NCI-H446 treated with DMSO at 0.1 percent for 48 hours (cell line): ENCODE results near the gene FSHB.
"Not testable (repeated sequence)": the region's sequence is repeated elsewhere in the genome, so short reads cannot be mapped to it uniquely, and the experiment has no call there.

Experiments used
- DNase-seq: peaks from one replicate; lab custom pipeline; 2025; lab: John Stamatoyannopoulos, UW

The FSHB gene

DNA sequence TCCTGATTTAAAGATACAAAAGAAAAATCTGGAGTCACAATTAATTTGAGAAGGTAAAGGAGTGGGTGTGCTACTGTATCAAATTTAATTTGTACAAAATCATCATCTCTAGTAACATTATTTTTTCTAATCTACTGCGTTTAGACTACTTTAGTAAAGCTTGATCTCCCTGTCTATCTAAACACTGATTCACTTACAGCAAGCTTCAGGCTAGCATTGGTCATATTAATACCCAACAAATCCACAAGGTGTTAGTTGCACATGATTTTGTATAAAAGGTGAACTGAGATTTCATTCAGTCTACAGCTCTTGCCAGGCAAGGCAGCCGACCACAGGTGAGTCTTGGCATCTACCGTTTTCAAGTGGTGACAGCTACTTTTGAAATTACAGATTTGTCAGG lies at the start of gene FSHB:
TSS of gene FSHB (plus strand) at position 301 of the 400 bp plus-strand sequence. CDS start 889 bp downstream, outside the sequence.
- DNase-seq = no peak

DNA sequence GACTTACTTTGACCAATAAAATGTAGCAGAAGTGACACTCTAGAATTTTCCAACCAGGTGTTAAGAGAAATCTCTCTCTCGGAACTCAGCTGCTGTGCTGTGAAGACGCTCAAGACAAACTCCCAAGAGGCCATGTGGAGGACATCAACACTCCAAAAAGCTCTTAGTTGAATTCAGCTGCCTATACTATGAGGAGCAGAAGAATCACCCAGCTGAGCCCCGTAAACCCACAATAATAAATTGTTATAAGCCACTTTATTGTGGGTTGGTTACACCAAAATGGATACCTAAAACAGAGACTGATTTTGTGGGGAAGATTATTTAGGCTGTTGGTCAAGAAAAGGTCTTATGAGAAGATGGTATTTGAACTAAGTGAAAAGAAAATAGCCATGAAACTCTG lies 44.1 kb upstream of the FSHB start:
- DNase-seq = no peak

DNA sequence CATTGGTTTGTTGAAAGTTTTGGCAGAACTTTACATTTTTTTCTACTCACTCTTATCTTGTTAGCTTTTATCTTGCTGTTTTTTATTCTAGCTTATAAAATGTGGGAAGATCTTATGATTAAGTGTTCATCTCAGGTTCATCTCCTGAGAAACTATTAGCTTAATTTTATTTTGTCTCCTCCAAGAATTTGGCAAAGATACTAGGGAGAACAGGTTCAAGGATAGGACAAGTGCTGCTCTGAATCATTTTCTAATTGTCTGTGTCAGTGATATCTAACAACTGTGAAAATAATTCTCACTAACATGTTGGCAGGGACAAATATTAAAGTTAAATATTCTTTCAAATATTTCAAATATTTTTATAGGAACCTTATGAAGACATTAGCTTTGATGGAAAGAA lies 38.2 kb upstream of the FSHB start:
- no peak for DNase-seq

DNA sequence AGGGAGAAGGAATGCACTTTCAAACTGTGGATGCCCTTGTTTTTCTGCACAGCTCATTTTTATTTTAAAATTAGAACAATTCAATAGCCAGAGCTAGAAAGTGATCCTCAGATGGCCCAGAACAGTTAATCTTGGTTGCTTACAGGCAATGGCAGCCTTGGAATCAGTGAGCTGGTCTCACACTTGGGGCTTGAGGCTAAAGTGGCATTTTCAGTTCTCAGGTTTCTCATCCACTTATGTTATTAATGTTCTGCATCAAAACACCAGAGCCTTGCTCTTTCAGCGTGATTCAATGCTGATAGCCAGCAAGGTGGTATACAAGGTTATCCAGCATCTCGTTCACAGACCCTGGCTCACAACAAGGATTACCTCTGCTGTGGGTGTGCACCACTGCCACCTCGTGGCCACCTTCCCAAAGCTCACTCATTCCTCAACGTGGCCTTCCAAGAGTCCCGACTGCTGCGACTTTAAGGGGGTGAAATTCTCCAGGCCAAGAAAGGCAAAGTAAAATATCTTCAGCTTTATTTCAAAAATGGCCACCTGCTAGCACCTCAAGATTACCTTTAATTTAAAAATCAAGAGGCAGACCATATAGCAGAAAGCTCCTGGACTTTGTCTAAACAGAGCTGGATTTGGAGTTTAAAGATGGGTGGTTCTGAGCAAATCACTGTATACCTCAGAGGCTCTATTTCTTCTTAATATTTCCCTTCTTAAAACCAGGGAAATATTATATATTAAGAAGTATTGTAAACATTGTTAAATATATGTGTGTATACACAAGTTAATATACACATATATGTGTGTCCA lies 34.2 kb upstream of the FSHB start:
- DNase-seq = no peak

DNA sequence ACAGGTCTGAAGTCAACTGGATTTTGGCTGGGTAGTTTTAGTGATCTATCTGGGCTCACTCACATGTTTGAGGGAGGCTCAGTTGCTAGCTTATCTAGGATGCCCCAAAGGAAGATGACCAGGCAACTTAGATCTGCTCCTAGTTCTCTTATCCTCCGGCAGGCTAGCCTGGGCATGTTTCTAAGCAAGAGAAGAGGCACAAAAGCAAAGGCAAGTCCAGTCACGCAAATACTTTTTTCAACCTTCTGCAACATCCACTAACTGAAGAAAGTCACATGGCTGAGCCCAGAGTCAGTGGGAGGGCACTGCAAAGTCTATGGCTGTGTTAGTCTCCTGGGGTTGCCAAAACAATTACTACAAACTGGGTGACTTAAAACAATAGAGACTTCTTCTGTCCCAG lies 32.9 kb upstream of the FSHB start:
- DNase-seq = no peak

DNA sequence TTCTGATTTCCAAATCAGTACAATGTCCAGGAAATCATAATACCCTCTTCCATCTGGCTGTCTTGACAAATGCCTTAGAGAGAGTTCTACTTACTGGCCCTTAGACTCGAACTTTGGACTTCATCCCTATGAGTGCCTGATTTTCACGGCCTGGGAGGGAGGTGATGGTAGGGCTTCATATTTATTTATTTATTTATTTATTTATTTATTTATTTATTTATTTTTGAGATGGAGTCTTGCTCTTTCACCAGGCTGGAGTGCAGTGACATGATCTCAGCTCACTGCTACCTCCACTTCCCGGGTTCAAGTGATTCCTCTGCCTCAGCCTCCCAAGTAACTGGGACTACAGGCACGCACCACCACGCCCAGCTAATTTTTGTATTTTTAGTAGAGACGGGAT lies 27.8 kb upstream of the FSHB start:
- DNase-seq = not testable (repeated sequence)

DNA sequence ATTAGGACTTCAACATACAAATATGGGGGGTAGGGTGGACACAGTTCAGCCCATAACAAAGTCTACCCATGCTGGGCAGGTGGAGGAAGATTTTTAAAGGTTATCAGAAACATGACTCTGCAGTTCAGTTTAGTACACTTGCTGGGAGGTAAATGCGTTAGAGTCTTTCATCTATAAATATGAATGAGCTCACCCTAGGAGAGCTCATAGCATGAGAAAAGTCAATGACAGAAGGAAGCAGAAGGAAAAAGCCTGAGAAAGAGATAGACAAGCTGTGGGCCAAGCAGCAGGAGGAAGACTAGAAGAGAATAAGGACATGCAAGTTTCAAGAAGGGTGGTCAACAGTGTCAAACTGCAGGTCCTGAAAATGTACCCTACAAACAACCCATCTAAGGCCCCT lies 27.0 kb upstream of the FSHB start:
- no peak for DNase-seq

DNA sequence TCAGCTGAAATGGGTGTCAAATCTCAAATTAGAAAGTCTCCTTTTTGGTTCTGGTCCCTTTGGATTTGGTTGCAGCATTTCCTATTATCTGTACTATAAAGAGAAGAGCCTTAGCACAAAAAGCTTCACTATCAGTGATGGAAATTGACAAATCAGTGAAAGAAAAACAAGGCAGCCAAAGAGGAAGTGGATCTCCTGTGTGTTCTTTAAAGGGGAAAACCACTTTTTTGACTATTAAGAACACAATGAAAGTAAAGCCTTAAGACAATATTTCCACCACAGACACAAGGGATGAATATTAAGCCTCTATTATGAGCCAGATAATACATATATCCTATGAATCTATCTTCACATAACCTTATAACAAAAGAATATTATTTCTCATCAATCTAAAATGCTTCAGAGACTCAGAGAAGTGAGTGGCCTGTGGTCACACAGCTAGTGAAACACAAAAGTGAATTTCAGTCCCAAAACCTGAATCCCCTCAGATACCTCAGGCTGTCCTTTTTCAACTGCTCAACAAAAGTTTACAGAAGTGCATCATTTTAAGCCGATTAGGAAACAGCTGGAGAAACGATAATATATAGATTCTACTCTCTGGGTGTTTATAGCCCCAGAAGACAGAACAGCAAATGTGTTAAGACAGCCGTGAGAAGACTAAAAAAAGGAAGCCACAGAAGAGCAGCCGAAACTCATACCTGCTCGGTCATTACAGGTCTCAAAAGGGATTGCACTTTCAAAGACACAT lies 24.4 kb upstream of the FSHB start:
- DNase-seq = no peak

DNA sequence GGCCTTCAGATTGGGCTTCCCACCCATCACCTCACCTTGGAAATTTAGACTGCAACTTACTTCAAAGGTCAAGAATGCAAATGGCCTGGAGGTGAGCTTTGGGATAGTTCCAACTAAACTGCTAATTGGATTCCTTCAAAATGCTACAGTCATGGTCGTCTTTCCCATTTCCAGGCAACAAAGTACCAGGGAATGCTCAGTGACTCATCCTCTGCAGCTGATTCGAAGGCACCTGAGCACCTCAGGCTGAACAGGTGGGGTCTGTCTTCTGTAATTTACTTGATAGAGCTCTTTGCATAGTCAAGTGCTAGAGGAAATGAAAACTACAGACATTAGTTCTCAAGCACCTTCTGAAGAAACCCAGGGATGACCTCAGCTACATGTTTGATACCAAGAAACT lies 20.5 kb upstream of the FSHB start:
- DNase-seq = no peak

DNA sequence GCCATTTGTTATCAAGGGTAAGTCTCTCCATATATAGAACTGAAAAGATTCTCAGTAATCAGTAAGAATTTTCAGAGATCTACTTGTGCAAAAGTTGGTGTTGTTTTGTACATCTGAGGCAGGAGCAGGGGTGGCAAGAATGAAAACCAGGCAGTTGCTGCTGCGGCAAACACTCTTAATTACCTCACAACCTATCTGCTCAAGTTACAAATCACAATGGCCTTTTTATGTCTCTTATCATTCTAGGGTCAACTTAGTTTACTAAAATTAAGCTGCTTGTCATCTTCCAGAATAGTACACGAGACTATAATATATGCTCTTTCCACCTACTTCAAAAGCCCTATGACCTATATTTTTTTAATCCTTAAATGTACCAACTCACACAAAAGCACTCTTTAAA lies 14.3 kb upstream of the FSHB start:
- no peak for DNase-seq

DNA sequence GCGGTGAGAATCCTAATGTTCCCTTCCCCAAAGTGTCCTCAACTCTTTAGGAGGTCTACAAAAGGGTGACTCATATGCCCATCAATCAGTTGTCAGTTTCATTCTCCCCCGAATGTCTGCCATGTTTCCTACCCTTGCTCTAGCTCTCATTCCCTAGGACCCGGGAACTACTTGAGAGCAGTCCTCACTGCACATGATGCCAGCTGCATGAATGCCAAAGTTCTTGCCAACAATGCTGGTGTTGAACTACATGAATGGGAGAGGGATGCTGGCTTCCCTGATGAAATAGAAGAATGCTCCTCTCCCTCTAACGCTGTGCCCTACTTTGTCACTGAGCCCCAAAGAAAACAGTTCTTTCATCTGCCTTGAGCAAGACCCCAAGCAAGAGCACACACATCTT lies 12.5 kb upstream of the FSHB start:
- no peak for DNase-seq

DNA sequence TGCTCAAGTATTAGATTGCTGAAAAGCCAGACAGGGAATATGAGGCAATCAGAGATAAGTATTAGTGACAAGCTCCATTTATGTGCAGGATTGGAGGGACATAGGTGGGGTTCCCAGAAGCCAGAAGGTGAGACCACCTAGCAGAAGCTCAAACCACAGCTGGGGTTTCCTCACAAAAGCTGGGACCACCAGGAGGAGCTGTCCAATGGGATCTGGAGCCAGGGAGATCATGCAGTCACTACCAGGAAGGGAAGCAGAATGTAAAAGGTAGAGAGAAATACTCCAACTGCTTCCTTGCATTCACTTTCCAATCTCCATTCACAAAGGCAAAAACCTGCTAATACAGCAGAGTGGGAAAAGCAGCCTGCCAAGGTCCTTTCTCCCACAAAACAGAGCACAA lies 5.2 kb upstream of the FSHB start:
- DNase-seq = no peak

DNA sequence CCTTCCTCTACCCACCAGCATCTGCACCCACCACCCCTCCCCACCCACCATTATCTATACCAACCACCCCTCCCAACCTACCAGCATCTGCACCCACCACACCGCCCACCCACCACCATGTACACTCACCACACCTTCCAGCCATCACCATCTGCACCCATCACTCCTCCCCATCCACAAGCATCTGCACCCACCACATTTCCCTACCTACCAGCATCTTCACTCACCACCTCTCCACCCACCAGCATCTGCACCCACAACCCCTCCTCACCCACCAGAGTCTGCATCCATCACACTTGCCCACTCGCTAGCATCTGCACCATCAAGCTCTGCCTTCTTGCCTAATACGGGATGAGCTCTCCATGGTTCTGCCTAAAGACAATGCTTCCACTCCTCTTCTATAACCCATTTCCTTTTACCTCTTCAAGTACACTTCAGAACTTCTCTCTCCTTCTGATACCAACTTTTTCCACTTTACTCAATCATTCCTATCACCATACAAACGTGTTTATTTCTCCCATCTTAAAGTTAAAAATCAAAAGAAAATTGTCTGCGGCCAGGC lies 2.4 kb upstream of the FSHB start:
- no peak for DNase-seq

DNA sequence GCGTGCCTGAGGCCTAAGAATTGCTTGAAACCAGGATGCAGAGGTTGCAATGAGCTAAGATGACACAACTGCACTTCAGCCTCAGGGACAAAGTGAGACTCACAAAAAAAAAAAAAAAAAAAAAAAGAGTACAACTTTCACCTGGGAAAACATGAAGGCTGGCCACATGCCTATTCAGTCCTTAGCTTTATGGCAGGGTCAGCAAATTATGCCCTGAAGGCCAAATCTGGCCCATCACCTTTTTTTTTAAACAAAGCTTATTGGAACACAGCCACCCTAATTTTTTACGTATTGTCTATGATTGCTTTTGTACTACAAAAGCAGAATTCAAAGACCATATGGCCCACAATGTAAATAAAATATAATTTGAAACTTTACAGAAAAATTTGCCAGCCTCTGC lies 8.2 kb downstream of the FSHB start:
- DNase-seq = no peak

DNA sequence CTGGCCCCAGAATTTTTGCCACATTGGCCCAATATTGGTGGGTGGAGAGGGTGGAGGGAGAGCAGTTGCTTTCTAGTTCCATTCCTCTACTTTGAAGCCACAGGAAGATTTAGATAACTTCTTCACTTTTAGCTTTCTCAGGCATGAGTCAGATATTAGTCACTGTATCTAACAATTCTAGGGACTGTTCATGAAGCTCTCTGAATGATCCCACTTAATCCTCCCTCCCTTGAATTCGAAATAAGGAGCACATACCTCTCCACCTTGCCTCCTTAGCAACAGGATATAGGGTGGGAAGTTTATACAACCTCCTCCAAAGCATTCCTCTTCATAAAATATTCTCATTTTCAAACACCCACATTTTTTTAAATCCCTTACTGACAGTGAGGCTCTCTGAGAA lies 13.5 kb downstream of the FSHB start:
- no peak for DNase-seq

DNA sequence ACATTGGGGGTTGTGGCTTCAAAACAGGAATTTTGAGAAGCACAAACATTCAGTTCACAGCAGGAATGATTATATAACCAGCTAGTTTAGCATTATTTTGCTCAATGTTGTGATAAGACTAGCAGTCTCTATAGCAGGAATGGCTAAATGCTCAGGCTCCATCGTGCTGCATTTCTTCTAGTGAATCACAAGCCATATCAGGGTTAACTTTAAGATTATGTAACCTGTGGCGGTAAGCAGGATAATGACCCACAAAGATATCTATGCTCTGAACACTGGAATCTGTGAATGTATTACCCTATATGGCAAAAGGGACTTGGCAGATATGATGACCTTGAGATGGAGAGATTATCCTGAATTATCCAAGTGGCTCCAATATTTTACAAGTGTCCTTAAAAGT lies 14.8 kb downstream of the FSHB start:
- no peak for DNase-seq

DNA sequence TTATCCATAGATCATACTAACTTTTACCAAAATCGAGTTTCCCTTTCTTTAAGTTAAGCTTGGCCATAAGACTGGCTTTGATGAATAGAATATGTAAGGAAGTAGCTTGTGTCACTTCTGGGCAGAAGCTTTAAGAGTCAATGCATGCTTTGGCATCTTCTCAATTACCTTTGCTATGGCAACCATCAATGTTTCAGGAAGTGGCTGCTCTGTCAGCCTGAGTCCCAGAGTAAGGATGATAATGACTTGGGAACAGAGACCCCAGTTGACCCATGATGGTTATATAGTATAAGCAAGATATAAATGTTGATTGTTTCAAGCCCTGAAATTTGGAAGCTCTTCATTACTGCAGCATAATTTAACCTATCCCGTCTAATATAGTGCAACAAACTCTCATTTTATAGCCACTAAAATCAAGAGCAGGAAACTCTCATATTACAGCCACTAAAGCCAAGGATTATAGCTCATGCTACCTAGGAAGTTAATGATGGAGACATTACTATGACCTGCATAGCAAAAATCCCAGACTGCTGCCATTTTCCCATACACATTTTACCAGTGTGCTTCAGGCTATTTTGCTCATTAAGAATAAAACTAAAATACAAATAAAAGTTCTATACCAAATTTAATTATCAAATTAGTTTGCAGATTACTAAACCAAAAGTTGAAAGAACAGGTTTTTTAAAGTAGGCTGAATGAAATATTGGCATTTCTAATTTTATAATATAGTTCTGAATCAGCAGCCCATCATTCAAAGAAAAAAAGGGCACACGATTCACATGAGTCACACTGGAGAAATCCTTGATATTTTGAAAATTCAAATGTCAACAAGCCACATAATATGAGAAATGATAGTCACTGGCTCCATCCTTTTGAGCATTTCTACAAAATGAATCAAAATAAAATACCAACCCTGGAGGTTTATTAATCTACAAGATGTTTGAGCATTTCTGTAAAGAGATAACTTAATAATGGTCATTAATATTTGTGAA lies 23.8 kb downstream of the FSHB start:
- no peak for DNase-seq

DNA sequence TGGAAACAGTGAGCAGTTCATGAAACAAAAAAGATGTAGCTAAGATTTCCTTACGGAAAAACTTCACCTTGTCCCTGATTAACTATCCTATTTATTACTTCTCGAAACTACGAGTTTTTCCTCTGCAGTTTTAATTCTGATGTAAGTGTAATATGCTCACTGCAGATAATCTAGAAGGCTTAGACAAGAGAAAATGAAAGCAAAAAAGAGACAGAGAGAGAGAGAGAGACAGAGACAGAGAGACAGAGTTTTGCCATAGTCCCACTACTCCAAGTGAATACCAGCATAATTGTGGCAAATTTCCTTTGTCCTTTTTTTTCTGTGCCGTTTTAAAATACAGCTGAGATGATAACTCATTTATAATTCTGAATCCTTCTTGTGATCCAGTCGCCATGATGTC lies 24.8 kb downstream of the FSHB start:
- DNase-seq = no peak

DNA sequence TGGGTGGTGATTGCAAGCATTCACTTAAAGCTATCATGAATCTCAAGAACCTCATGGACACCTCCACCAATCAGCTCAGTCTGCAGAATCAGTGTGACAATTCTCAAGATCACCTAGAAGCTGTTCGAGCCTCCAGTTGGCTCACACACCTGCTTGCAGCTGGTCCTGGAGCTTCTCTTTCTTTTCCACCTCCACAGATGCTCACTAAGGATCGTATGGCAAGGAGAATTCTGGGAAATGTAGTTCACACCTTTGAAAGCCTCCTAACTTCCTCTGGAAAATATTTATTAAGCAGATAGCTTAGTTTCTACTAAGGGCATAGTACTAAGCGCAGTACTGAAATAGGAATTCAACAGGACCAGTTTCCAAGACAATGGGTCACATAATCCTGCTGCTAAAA lies 26.2 kb downstream of the FSHB start:
- no peak for DNase-seq

DNA sequence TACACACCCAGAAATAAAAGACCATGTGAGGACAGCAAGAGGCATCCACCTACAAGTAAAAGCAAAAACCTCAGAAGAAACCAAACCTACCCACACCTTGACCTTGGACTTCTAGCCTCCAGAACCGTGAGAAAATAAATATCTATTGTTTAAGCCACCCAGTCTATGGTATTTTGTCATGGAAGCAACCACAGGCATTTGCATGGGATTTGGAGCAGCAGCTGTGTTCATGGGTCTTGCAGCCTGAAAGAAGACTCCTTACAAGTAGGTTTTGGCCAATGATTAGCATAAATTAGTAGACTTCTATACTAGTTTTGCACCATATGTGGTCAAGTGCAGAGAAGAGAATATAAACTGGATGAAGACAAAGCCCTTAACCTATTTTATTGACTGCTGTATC lies 27.9 kb downstream of the FSHB start:
- DNase-seq = no peak

DNA sequence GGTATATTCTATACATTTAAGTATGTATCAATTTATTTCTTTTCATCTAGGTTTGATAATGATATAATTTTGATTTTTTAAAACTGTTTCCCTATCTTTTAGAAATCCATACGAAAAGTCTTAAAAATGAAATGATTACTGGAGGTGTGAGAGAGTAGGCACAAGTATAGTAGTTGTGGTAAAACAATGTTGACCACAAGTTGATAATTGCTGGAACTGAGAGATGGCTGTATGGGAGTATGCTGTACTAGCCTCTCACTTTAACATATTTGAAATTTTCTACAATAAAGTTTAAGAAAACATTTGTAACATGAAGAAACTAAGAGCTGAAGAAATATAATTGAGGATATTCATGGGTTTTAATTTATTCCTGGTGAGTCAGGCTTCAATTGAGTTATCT lies 30.0 kb downstream of the FSHB start:
- DNase-seq = no peak

DNA sequence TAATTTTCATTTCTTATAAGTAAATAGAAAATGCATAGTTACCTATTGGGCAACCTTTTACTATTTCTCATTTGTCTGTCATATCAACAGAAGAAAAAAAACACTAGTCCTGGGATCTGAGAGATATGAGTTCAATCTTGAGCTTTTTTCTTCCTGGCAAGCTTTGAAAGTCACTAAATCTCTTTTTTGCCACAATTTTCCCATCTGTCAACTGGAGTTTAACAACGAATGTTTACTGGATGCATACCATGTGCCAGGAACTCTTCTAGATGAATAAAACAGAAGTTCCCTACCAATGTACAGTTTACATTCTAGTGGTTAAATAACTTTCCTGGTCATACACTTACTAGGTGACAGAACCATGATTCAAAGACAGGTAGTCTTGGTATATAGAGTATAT lies 31.0 kb downstream of the FSHB start:
- DNase-seq = no peak
